GM23338 (cell line): ENCODE measurements around the gene TCF20. TPM values are rescaled to one million over a fixed set of nuclear protein-coding genes. Genes with fewer than 3 reads are reported as not detected.
A peak's percentile ranks its signal among the peaks of the same experiment; 100 is the strongest.

Experiments used
- ATAC-seq: fragments of 200-7000 bp; cut with Tn5 transposase; 3 replicates; pipeline ENCODE4 v1.9.1; 2020
- DNase-seq: peaks from one replicate; pipeline ENCODE4 v3.0.0-alpha.2; 2015; ENCODE audit warnings: low spot score
- H2AFZ ChIP-seq: fragments of 200-600 bp; sonication (generic); 2 replicates; pipeline ENCODE4 v1.8.0; 2016; ENCODE audit warnings: antibody characterized with exemption, mild to moderate bottlenecking, moderate library complexity
- H3F3A ChIP-seq: fragments of 200-600 bp; sonication (generic); replicated peaks from 2 replicates; pipeline ENCODE4 v1.8.0; 2017; ENCODE audit warnings: antibody characterized with exemption, mixed run types, low read depth
- H3K27ac ChIP-seq: fragments of 200-600 bp; sonication (generic); 2 replicates; pipeline ENCODE4 v1.6.1; 2016; ENCODE audit warnings: low read depth
- H3K27me3 ChIP-seq: fragments of 200-600 bp; sonication (generic); 2 replicates; pipeline ENCODE4 v1.8.0; 2016; ENCODE audit warnings: mild to moderate bottlenecking, mixed run types, moderate library complexity; ENCODE audit not compliant: insufficient read depth
- H3K36me3 ChIP-seq: fragments of 200-600 bp; sonication (generic); 2 replicates; pipeline ENCODE4 v1.8.0; 2016; ENCODE audit warnings: mild to moderate bottlenecking; ENCODE audit not compliant: insufficient read depth
- H3K4me1 ChIP-seq: fragments of 200-600 bp; sonication (generic); 2 replicates; pipeline ENCODE4 v1.8.0; 2016; ENCODE audit warnings: mild to moderate bottlenecking, moderate library complexity; ENCODE audit not compliant: insufficient read depth
- H3K4me2 ChIP-seq: fragments of 200-600 bp; sonication (generic); 2 replicates; pipeline ENCODE4 v1.7.1; 2017; ENCODE audit warnings: mixed run types
- H3K4me3 ChIP-seq: fragments of 200-600 bp; sonication (generic); 2 replicates; pipeline ENCODE4 v1.6.1; 2016; ENCODE audit warnings: mixed run types
- H3K79me2 ChIP-seq: fragments of 200-600 bp; sonication (generic); replicated peaks from 2 replicates; pipeline ENCODE4 v1.8.0; 2017; ENCODE audit warnings: mild to moderate bottlenecking; ENCODE audit not compliant: insufficient read depth
- H3K9me2 ChIP-seq: fragments of 200-600 bp; sonication (generic); 2 replicates; pipeline ENCODE4 v1.8.0; 2017; ENCODE audit not compliant: insufficient read depth
- H4K20me1 ChIP-seq: fragments of 200-600 bp; sonication (generic); replicated peaks from 2 replicates; pipeline ENCODE4 v1.8.0; 2017; ENCODE audit warnings: mild to moderate bottlenecking; ENCODE audit not compliant: insufficient read depth
- H3K27ac Mint-ChIP-seq: 2 replicates; pipeline ENCODE4 v1.8.0; 2020; ENCODE audit warnings: inconsistent platforms, mild to moderate bottlenecking, moderate library complexity, mixed read lengths
- H3K27me3 Mint-ChIP-seq: 3 replicates; pipeline ENCODE4 v1.8.0; 2022; ENCODE audit warnings: low read depth, mild to moderate bottlenecking, moderate library complexity, mixed read lengths, inconsistent platforms; ENCODE audit not compliant: insufficient read depth, poor library complexity
- H3K36me3 Mint-ChIP-seq: 3 replicates; pipeline ENCODE4 v1.8.0; 2021; ENCODE audit warnings: low read depth, mild to moderate bottlenecking, inconsistent platforms, moderate library complexity, mixed read lengths
- H3K4me1 Mint-ChIP-seq: 3 replicates; pipeline ENCODE4 v1.8.0; 2020; ENCODE audit warnings: mild to moderate bottlenecking, inconsistent platforms, mixed read lengths
- H3K4me3 Mint-ChIP-seq: 3 replicates; pipeline ENCODE4 v1.8.0; 2021; ENCODE audit warnings: moderate library complexity, mild to moderate bottlenecking, inconsistent platforms, mixed read lengths
- H3K9me3 Mint-ChIP-seq: 3 replicates; pipeline ENCODE4 v1.8.0; 2020; ENCODE audit warnings: moderate library complexity, mild to moderate bottlenecking, inconsistent platforms, mixed read lengths
- CREB1 ChIP-seq: fragments of 250-450 bp; sonication (Bioruptor Pico); IDR thresholded peaks from 2 replicates; pipeline ENCODE4 v1.5.0; 2020; ENCODE audit warnings: low read depth, mild to moderate bottlenecking, moderate library complexity
- EZH2 ChIP-seq: fragments of 200-600 bp; sonication (generic); IDR thresholded peaks from one replicate; pipeline ENCODE4 v1.8.0; 2017; ENCODE audit warnings: antibody characterized with exemption, mild to moderate bottlenecking, low read depth; ENCODE audit not compliant: unreplicated experiment
- EZH2phosphoT487 ChIP-seq: fragments of 200-600 bp; sonication (generic); IDR thresholded peaks from one replicate; pipeline ENCODE4 v1.8.1; 2018; ENCODE audit warnings: antibody characterized with exemption; ENCODE audit not compliant: unreplicated experiment
- JUNB ChIP-seq: IDR thresholded peaks from one replicate; pipeline ENCODE4 v1.6.1; 2016; ENCODE audit warnings: antibody characterized with exemption; ENCODE audit not compliant: unreplicated experiment
- NANOG ChIP-seq: IDR thresholded peaks from 2 replicates; pipeline ENCODE4 v1.6.1; 2016; ENCODE audit warnings: antibody characterized with exemption, borderline replicate concordance
- POLR2AphosphoS5 ChIP-seq: IDR thresholded peaks from 2 replicates; pipeline ENCODE4 v1.6.1; 2016; ENCODE audit warnings: antibody characterized with exemption, low read depth
- STAT1 ChIP-seq: IDR thresholded peaks from one replicate; pipeline ENCODE4 v1.6.1; 2016; ENCODE audit warnings: antibody characterized with exemption; ENCODE audit not compliant: unreplicated experiment
- ZNF114 ChIP-seq: fragments of 250-450 bp; sonication (Bioruptor Pico); IDR thresholded peaks from 2 replicates; pipeline ENCODE4 v1.5.0; 2020; ENCODE audit warnings: mild to moderate bottlenecking, moderate library complexity
- ZNF331 ChIP-seq: fragments of 250-450 bp; sonication (Bioruptor Pico); IDR thresholded peaks from 2 replicates; pipeline ENCODE4 v1.5.0; 2020; ENCODE audit warnings: low read depth, mild to moderate bottlenecking, moderate library complexity
- polyA plus RNA-seq: library from polyadenylated mRNA; unstranded; fragments of >200 nt; fragmentation: Nextera tagmentation; extraction: Ambion mirVana; gene quantifications from 2 replicates; pipeline ENCODE4 v1.2.1, GENCODE V29; 2016
- total RNA-seq: library from RNA; depleted of rRNA; stranded (reverse); fragments of >200 nt; shearing (Covaris generic); gene quantifications from 2 replicates; pipeline ENCODE4 v1.2.3, GENCODE V29; 2014
- TF ChIP-seq, protein P1 (sequence below), 2 experiments: fragments of 200-600 bp in 1 of 2; sonication (generic) in 1 of 2; conservative IDR thresholded peaks; 2 replicates each; pipeline versions ENCODE4 v1.5.1 to v1.6.1; 2016 to 2017; ENCODE audit warnings: antibody characterized with exemption in 2 of 2, low read depth in 2 of 2, mild to moderate bottlenecking in 2 of 2, moderate library complexity in 1 of 2
- TF ChIP-seq, protein P2 (sequence below): IDR thresholded peaks from one replicate; pipeline ENCODE4 v1.6.1; 2018; ENCODE audit warnings: antibody characterized with exemption; ENCODE audit not compliant: unreplicated experiment
- TF ChIP-seq, protein P3 (sequence below): IDR thresholded peaks from 2 replicates; pipeline ENCODE4 v1.6.1; 2016; ENCODE audit warnings: antibody characterized with exemption

TCF20 gene
- total and polyA plus RNA-seq, 2 experiments from 2014 or later = 6.4 to 68.7 TPM

DNA sequence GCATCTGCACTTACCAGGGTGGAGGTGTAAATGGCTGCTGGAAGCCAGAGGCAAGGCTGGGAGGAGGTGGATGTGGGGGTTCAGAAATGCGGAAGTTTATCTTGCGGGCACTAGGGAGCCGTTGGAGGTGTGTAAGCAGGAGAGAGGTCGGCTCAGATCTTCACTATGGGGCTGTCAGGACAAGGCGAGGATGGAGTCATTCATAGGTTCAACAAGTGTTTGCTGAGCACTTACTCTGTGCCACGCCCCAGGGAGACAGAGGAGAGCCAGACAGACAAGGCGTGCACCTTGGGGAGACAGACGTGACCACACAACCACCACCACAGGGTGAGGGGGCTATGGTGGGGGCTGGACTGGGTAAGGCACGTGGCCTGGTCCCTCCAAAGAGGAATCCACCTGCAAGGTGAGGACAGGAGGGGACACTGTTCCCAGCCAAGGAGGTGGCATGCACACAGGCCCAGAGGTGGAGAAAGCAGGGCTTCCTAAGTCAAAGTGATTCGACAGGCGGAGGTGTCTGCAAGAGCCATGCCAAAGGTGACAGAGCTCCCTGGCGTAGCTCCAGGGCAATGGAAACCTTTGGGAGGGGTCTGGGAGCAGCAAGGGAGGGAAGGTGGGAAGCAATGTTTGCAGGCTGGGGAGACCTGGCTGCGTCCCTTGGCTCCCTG lies 30.8 kb upstream of the TCF20 start (continued):
- TF ChIP-seq POLR2AphosphoS5 (no peak), ZNF331 (CRISPR knock-in tag) (no peak)
- TF ChIP-seq, protein P1, sequence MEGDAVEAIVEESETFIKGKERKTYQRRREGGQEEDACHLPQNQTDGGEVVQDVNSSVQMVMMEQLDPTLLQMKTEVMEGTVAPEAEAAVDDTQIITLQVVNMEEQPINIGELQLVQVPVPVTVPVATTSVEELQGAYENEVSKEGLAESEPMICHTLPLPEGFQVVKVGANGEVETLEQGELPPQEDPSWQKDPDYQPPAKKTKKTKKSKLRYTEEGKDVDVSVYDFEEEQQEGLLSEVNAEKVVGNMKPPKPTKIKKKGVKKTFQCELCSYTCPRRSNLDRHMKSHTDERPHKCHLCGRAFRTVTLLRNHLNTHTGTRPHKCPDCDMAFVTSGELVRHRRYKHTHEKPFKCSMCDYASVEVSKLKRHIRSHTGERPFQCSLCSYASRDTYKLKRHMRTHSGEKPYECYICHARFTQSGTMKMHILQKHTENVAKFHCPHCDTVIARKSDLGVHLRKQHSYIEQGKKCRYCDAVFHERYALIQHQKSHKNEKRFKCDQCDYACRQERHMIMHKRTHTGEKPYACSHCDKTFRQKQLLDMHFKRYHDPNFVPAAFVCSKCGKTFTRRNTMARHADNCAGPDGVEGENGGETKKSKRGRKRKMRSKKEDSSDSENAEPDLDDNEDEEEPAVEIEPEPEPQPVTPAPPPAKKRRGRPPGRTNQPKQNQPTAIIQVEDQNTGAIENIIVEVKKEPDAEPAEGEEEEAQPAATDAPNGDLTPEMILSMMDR (conservative IDR thresholded peaks at IDR 0.05; ENCODE audit: low read depth in 2 of 2) = no peak

DNA sequence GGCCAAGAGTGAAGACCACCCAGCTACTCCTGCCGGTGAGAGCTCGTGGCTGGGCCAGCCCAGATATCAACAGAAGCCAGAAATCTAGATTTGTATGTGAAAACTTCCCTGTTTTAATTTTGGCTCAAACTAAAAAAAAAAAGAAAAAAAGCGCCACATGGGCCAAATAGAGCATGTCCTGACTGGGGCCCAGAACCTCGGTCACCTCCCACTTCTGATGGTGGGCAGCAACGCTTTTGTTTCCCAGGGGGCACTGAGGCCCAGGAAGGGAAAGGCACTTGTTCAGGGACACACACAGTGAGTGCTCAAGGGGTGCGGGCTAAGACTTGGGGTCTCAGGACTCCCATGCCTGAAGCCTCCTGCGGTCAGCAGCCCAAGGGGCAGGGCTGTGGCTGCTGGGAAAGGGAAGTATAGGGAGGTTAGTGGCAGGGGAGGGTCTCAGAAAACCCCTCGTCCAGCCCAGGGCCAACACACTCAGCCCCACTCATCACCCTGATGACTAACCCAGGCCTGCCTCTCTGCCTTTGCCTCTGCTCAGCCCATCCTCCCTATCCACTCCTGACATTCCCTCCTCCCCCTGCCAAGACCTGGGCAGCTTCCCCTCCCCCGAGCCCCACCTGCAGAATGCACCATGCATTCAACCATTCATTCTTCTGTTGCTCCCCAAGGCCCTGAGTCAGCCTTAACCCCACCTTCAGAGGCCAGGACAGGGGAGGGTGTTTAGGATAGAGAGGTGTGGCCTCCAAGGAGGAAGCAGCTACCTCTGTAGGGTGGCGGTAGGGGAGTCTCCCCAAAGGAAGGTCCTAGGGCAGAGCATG lies 30.0 kb upstream of the TCF20 start:
- Mint-ChIP-seq H3K27ac (peak overlapping the region; percentile 72; the same call in 1 of the 2 replicates), H3K4me1 (peaks cover 79% of the 10 kb centered on the region)
- no peaks in the 10 kb centered on the region for H4K20me1 ChIP-seq

More for the DNA sequence above, 30.0 kb upstream of the TCF20 start:
- Histone ChIP-seq H2AFZ (peak overlapping the region; percentile 91), H3K4me2 (peak overlapping the region; percentile 79), H3F3A (0 out of 2 replicates have a peak, but pooled peaks cover 3% of the 10 kb centered on the region), H3K9me2 (no peaks in the 10 kb centered on the region), H3K36me3 (no peaks in the 10 kb centered on the region), H3K27ac (no peak overlapping the region), H3K4me3 (peak overlapping the region; percentile 53), H3K79me2 (no peaks in the 10 kb centered on the region), H3K27me3 (peaks cover 13% of the 10 kb centered on the region; the same call in 1 of the 2 replicates), H3K4me1 (peaks cover 48% of the 10 kb centered on the region)
- ATAC-seq (peak; percentile 20), DNase-seq (no peak)
- no peaks in the 10 kb centered on the region for H3K36me3 Mint-ChIP-seq
- TF ChIP-seq CREB1 (CRISPR knock-in tag) = no peak
- no peak for TF ChIP-seq ZNF331 (CRISPR knock-in tag)
- TF ChIP-seq EZH2phosphoT487 = no peak
- TF ChIP-seq ZNF114 (CRISPR knock-in tag) = no peak
- TF ChIP-seq, protein P2, sequence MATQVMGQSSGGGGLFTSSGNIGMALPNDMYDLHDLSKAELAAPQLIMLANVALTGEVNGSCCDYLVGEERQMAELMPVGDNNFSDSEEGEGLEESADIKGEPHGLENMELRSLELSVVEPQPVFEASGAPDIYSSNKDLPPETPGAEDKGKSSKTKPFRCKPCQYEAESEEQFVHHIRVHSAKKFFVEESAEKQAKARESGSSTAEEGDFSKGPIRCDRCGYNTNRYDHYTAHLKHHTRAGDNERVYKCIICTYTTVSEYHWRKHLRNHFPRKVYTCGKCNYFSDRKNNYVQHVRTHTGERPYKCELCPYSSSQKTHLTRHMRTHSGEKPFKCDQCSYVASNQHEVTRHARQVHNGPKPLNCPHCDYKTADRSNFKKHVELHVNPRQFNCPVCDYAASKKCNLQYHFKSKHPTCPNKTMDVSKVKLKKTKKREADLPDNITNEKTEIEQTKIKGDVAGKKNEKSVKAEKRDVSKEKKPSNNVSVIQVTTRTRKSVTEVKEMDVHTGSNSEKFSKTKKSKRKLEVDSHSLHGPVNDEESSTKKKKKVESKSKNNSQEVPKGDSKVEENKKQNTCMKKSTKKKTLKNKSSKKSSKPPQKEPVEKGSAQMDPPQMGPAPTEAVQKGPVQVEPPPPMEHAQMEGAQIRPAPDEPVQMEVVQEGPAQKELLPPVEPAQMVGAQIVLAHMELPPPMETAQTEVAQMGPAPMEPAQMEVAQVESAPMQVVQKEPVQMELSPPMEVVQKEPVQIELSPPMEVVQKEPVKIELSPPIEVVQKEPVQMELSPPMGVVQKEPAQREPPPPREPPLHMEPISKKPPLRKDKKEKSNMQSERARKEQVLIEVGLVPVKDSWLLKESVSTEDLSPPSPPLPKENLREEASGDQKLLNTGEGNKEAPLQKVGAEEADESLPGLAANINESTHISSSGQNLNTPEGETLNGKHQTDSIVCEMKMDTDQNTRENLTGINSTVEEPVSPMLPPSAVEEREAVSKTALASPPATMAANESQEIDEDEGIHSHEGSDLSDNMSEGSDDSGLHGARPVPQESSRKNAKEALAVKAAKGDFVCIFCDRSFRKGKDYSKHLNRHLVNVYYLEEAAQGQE = no peak
- TF ChIP-seq NANOG = no peak
- no peak for TF ChIP-seq EZH2
- TF ChIP-seq, protein P3, sequence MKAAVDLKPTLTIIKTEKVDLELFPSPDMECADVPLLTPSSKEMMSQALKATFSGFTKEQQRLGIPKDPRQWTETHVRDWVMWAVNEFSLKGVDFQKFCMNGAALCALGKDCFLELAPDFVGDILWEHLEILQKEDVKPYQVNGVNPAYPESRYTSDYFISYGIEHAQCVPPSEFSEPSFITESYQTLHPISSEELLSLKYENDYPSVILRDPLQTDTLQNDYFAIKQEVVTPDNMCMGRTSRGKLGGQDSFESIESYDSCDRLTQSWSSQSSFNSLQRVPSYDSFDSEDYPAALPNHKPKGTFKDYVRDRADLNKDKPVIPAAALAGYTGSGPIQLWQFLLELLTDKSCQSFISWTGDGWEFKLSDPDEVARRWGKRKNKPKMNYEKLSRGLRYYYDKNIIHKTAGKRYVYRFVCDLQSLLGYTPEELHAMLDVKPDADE = no peak
- TF ChIP-seq STAT1 = no peak
- TF ChIP-seq POLR2AphosphoS5 = no peak
- no peak for TF ChIP-seq JUNB
- peak overlapping the region; percentile 64 for H3K4me3 Mint-ChIP-seq
- H3K27me3 Mint-ChIP-seq = peaks cover 43% of the 10 kb centered on the region
- H3K9me3 Mint-ChIP-seq = no peaks in the 10 kb centered on the region
